ENCODE measurements around the gene CLCNKB.
"Not testable (repeated sequence)": the region's sequence is repeated elsewhere in the genome, so short reads cannot be mapped to it uniquely, and the experiment has no call there.

Gene CLCNKB

GRCh38 chr1:16061266-16061665 is 17.7 kb downstream of the CLCNKB start:
- no peak for DNase-seq (ENCODE audit: low spot score)

GRCh38 chr1:16061989-16062686 is 18.6 kb downstream of the CLCNKB start:
- DNase-seq (ENCODE audit: low spot score), result not testable (repeated sequence)

- not testable (repeated sequence) for DNase-seq (ENCODE audit: low spot score)
Measured at GRCh38 chr1:16062687-16063075, 19.1 kb downstream of the CLCNKB start.

- DNase-seq (ENCODE audit: low spot score), result no peak
Measured at GRCh38 chr1:16063226-16063829, 19.7 kb downstream of the CLCNKB start.

GRCh38 chr1:16063921-16064320 is 20.3 kb downstream of the CLCNKB start:
- no peak for DNase-seq (ENCODE audit: low spot score)

- DNase-seq (ENCODE audit: low spot score), result no peak
Measured at GRCh38 chr1:16064536-16065268, 21.1 kb downstream of the CLCNKB start.

- DNase-seq (ENCODE audit: low spot score), result no peak
Measured at GRCh38 chr1:16065269-16065576, 21.6 kb downstream of the CLCNKB start.

- no peak for DNase-seq (ENCODE audit: low spot score)
Measured at GRCh38 chr1:16066245-16066644, 22.7 kb downstream of the CLCNKB start.

- DNase-seq (ENCODE audit: low spot score), result no peak
Measured at GRCh38 chr1:16067127-16067768, 23.7 kb downstream of the CLCNKB start.

- DNase-seq (ENCODE audit: low spot score), result no peak
Measured at GRCh38 chr1:16067933-16068332, 24.4 kb downstream of the CLCNKB start.

- no peak for DNase-seq (ENCODE audit: low spot score)
Measured at GRCh38 chr1:16068356-16069270, 25.0 kb downstream of the CLCNKB start.

- no peak for DNase-seq (ENCODE audit: low spot score)
Measured at GRCh38 chr1:16070640-16071355, 27.2 kb downstream of the CLCNKB start.

- no peak for DNase-seq (ENCODE audit: low spot score)
Measured at GRCh38 chr1:16071614-16072013, 28.0 kb downstream of the CLCNKB start.

- no peak for DNase-seq (ENCODE audit: low spot score)
Measured at GRCh38 chr1:16072095-16072494, 28.5 kb downstream of the CLCNKB start.

GRCh38 chr1:16072616-16073484 is 29.3 kb downstream of the CLCNKB start:
- DNase-seq (ENCODE audit: low spot score), result no peak

GRCh38 chr1:16073490-16074119 is 30.0 kb downstream of the CLCNKB start, which contains the start of gene FAM131C:
TSS of gene FAM131C (minus strand) at chr1:16073651. CDS start at chr1:16073442, 209 bp downstream.
- peak; percentile 15 for DNase-seq (ENCODE audit: low spot score)

- no peak for DNase-seq (ENCODE audit: low spot score)
Measured at GRCh38 chr1:16074217-16074616, 30.6 kb downstream of the CLCNKB start.

- DNase-seq (ENCODE audit: low spot score), result no peak
Measured at GRCh38 chr1:16075337-16076030, 31.9 kb downstream of the CLCNKB start.

Measured in CD4-positive, alpha-beta T cell treated with Interleukin-15 for 4 hours (primary cell).